HepG2 (cell line): ENCODE measurements around the gene RNF10. TPM values are rescaled to one million over a fixed set of nuclear protein-coding genes. Genes with fewer than 3 reads are reported as not detected.

Source experiments
- AKNA ChIP-seq: sonication (generic); formaldehyde crosslinking; IDR thresholded peaks from 2 replicates; pipeline ENCODE4 v1.4.0; 2020; ENCODE audit warnings: missing genetic modification reagents, borderline replicate concordance
- CSRNP2 ChIP-seq: sonication (generic); formaldehyde crosslinking; conservative IDR thresholded peaks from 2 replicates; pipeline ENCODE4 v1.8.0; 2022; ENCODE audit warnings: low read depth, missing genetic modification reagents
- DDIT3 ChIP-seq: sonication (generic); formaldehyde crosslinking; IDR thresholded peaks from 2 replicates; pipeline ENCODE4 v1.4.0; 2020; ENCODE audit warnings: mild to moderate bottlenecking, missing genetic modification reagents
- GATAD2A ChIP-seq: IDR thresholded peaks from 2 replicates; pipeline ENCODE4 v1.6.1; 2016
- KDM5A ChIP-seq: fragments of 200-600 bp; sonication (generic); IDR thresholded peaks from 2 replicates; pipeline ENCODE4 v1.7.0; 2018; ENCODE audit warnings: antibody characterized with exemption, mild to moderate bottlenecking, low read length, borderline replicate concordance
- MXD3 ChIP-seq: IDR thresholded peaks from 2 replicates; pipeline ENCODE4 v1.6.1; 2016; ENCODE audit warnings: mild to moderate bottlenecking, missing biosample characterization, missing genetic modification reagents
- NONO ChIP-seq, 2 experiments: fragments of 450-650 bp in 1 of 2; sonication (generic) in 1 of 2; formaldehyde crosslinking in 1 of 2; IDR thresholded peaks in 1 of 2; conservative IDR thresholded peaks in 1 of 2; 2 replicates each; pipeline versions ENCODE4 v1.6.1 to v1.8.0; 2017 to 2022; ENCODE audit warnings: mild to moderate bottlenecking in 1 of 2, missing genetic modification reagents in 1 of 2, moderate library complexity in 1 of 2
- PLRG1 ChIP-seq: fragments of 450-650 bp; conservative IDR thresholded peaks from 2 replicates; pipeline ENCODE4 v1.6.1; 2016
- RBFOX2 ChIP-seq: fragments of 200-400 bp; formaldehyde crosslinking; IDR thresholded peaks from 2 replicates; pipeline ENCODE4 v1.6.1; 2017; ENCODE audit warnings: low read depth, mild to moderate bottlenecking, low read length
- SP5 ChIP-seq: IDR thresholded peaks from 2 replicates; pipeline ENCODE4 v1.6.1; 2016; ENCODE audit warnings: low read depth, borderline replicate concordance
- SRSF1 ChIP-seq: fragments of 200-400 bp; formaldehyde crosslinking; optimal IDR thresholded peaks from 2 replicates; pipeline ENCODE3; 2017; ENCODE audit warnings: mild to moderate bottlenecking, low read depth, low read length, moderate library complexity
- SYNCRIP ChIP-seq: fragments of 200-400 bp; formaldehyde crosslinking; IDR thresholded peaks from 2 replicates; pipeline ENCODE4 v1.6.1; 2018; ENCODE audit warnings: mild to moderate bottlenecking, low read depth, low read length; ENCODE audit not compliant: insufficient read depth
- ZBTB14 ChIP-seq: sonication (generic); formaldehyde crosslinking; IDR thresholded peaks from 2 replicates; pipeline ENCODE4 v1.4.0; 2020; ENCODE audit warnings: missing genetic modification reagents
- ZBTB25 ChIP-seq: IDR thresholded peaks from 2 replicates; pipeline ENCODE4 v1.6.1; 2018; ENCODE audit warnings: missing genetic modification reagents
- ZC3H13 ChIP-seq: sonication (generic); formaldehyde crosslinking; IDR thresholded peaks from 2 replicates; pipeline ENCODE4 v1.8.1; 2023; ENCODE audit warnings: mild to moderate bottlenecking, missing genetic modification reagents, moderate library complexity
- ZKSCAN8 ChIP-seq: IDR thresholded peaks from 2 replicates; pipeline ENCODE4 v1.6.1; 2016; ENCODE audit warnings: borderline replicate concordance, missing genetic modification reagents, missing compliant biosample characterization
- ZNF225 ChIP-seq: sonication (generic); formaldehyde crosslinking; IDR thresholded peaks from 2 replicates; pipeline ENCODE4 v1.4.0; 2020; ENCODE audit warnings: mild to moderate bottlenecking, missing genetic modification reagents
- ZNF430 ChIP-seq: sonication (generic); formaldehyde crosslinking; IDR thresholded peaks from 2 replicates; pipeline ENCODE4 v1.9.0; 2021; ENCODE audit warnings: mild to moderate bottlenecking, missing genetic modification reagents
- ZNF546 ChIP-seq: sonication (generic); formaldehyde crosslinking; conservative IDR thresholded peaks from 2 replicates; pipeline ENCODE4 v1.8.1; 2023; ENCODE audit warnings: mild to moderate bottlenecking, missing genetic modification reagents
- polyA plus RNA-seq, 8 experiments: library from polyadenylated mRNA; depleted of rRNA in 3 of 8; stranded (reverse) in 7 of 8; unstranded in 1 of 8; fragments of >200 nt; fragmentation: Illumina TruSeq in 4 of 8; extraction: Trizol in 4 of 8; gene quantifications; 2 replicates each; pipeline versions ENCODE4 v1.2.1 to v1.2.3, GENCODE V29; 2011 to 2016; ENCODE audit warnings: low read depth in 4 of 8, missing spikeins in 1 of 8, mixed read lengths in 1 of 8; ENCODE audit not compliant: insufficient read depth in 1 of 8
- total RNA-seq, 5 experiments: library from RNA; depleted of rRNA; stranded (reverse); fragments of >200 nt; fragmentation: Illumina TruSeq; extraction: Trizol; gene quantifications; 2 replicates each; pipeline ENCODE4 v1.2.3, GENCODE V29; 2016; ENCODE audit warnings: low read depth in 1 of 5

RNF10 gene
- total and polyA plus RNA-seq, 2 of the 13 experiments (the other 11 are each of a cell fraction or from before 2014, with no cell fraction given) = 62.5 to 88.0 TPM

- TF ChIP-seq CSRNP2 (CRISPR knock-in tag) (no peak), KDM5A (no peak), ZC3H13 (CRISPR knock-in tag) (0 out of 2 replicates have a peak, but pooled peaks have one; percentile 47), PLRG1 (no peak), ZNF546 (no peak), NONO (IDR thresholded peaks at IDR 0.05) (no peak), NONO (CRISPR knock-in tag; conservative IDR thresholded peaks at IDR 0.05) (0 out of 2 replicates have a peak, but pooled peaks have one; percentile 36), ZNF430 (no peak), MXD3 (CRISPR knock-in tag) (peak; percentile 71), RBFOX2 (peak; percentile 79), ZBTB14 (CRISPR knock-in tag) (no peak), GATAD2A (no peak), SYNCRIP (no peak), SP5 (CRISPR knock-in tag) (peak; percentile 8; the same call in 1 of the 2 replicates), ZBTB25 (CRISPR knock-in tag) (no peak), AKNA (CRISPR knock-in tag) (no peak), SRSF1 (no peak), DDIT3 (no peak), ZNF225 (peak; percentile 44; the same call in 1 of the 2 replicates), ZKSCAN8 (CRISPR knock-in tag) (no peak)
Observed at GRCh38 chr12:120534703-120535655, 823 bp downstream of the RNF10 start (continued).
